GM19468 (cell line): Measurements from ENCODE around the gene OSBPL10.
"Not testable (repeated sequence)": the region's sequence is repeated elsewhere in the genome, so short reads cannot be mapped to it uniquely, and the experiment has no call there.

Source experiments
- ATAC-seq: cut with Tn5 transposase; IDR thresholded peaks from one replicate; pipeline ENCODE4 v1.9.1; 2021; ENCODE audit warnings: mild to moderate bottlenecking, moderate library complexity, moderate number of reproducible peaks; ENCODE audit not compliant: unreplicated experiment; ENCODE audit errors: extremely low read depth

OSBPL10 gene

DNA sequence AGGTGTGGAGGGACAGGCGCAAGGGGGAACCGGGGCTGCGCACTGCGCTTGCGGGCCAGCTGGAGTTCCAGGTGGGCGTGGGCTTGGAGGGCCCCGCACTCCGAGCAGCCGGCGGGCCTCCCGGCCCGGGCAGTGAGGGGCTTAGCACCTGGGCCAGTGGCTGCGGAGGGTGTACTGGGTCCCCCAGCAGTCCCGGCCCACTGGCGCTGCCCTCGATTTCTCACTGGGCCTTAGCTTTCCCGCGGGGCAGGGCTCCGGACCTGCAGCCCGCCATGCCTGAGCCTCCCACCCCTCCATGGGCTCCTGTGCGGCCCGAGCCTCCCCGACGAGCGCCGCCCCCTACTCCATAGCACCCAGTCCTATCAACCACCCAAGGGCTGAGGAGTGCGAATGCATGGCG is 111.0 kb downstream of the OSBPL10 start:
- ATAC-seq: not testable (repeated sequence)

DNA sequence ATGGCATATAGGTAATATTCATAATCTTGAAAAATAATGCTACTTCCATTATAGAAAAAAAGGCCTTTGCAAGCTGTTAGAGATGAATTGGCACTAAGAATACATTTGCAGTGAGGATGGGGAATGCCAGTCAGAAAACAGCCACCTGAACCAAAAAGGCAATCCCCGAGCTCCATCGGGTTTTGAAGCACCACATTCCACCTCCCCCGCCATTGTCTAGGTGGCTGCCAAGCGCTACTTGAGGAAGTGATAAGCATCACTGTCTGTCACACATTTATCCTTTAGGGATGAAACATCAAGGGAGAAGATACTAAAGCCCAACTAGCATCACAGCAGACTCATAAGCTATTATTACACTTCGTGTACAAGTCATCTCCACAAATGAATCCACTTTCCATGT is 112.8 kb downstream of the OSBPL10 start:
- no peak for ATAC-seq

DNA sequence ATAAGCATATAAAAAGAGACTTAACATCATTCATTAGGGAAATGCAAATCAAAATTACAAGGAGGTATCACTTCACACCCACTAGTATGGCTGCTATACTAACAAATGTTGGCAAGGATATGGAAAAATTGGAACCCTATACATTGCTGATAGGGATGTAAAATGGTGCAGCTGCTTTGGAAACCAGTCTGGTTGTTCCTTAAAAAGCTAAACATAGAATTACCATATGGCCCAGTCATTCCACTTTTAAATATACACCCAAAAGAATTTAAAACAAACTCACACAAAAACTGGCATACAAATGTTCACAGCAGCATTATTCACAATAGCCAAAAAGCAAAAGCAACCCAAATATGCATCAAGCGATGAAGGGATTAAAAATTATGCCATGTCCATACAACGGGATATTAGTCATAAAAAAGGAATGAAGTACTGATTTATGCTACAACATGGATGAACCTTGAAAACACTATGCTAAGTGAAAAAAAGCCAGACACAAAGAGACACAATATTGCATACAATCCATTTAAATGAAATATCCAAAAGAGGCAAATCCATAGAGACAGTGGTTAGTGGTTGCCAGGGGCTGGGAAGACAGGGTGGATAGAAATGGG is 118.3 kb downstream of the OSBPL10 start:
- no peak for ATAC-seq

DNA sequence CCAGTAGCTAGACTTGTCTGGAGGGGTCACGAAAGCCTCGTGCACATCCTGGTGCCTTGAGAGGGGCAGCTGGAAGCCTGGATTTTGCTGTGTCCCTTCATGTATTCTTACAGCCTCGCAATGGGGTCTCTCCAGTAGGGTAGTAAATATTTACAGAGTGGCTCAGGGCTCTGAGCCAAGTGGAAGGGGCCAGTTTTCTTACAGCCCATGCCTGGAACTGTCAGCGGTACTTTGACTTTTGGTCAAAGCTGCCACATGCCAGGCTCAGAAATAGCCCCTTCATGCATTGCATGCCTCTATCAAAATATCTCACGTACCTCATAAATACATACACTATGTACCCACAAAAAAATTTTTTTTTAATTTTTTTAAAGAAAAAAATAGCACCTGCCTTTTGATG is 119.2 kb downstream of the OSBPL10 start:
- ATAC-seq: no peak

DNA sequence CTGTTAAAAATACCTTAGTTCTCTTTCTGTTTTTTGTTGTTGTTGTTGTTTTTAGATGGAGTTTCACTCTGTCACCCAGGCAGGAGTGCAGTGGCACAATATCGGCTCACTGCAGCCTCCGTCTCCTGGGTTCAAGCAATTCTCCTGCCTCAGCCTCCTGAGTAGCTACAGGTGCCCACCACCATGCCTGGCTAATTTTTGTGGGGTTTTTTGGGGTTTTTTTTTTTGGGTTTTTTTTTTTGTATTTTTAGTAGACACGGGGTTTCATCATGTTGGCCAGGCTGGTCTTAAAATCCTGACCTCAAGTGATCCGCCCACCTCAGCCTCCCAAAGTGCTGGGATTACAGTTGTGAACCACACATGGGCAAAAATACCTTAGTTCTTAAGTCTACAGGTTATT is 120.4 kb downstream of the OSBPL10 start:
- not testable (repeated sequence) for ATAC-seq

DNA sequence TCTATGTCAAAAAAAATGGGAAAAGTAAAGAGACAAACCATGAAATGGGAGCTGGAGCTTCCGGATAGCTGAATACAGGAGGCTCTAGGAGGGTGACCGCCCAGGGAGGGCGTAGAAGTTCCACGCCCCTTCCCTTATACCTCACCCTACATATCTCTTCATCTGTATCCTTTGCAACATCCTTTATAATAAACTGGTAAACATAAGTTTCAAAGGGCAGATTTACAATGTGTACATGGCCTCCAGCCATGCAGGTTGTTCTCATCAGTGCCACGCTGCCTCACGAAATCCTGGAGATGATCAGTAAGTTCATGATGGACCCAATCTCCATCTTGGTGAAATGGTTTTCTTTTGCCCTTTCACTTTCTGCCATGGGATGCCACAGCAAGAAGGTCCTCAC is 121.8 kb downstream of the OSBPL10 start:
- ATAC-seq: no peak

DNA sequence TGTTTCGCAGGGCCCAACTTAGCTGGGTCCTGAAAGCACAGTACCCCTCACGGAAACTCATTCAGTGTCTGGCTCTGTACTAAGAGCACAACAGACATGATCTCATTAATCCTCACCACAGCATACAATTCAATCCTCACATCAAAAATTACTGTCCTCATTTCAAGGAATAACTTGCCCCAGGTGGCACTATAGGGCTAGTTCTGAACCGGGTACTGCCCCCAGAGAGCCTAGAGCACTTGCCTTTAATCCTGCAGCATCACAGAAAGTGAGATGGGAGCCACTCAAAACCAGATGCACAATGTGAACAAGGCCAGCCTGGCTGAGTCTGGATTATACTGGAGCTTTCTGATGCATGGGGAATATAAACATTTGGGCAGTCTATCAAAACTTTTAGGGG is 122.6 kb downstream of the OSBPL10 start:
- ATAC-seq: no peak

DNA sequence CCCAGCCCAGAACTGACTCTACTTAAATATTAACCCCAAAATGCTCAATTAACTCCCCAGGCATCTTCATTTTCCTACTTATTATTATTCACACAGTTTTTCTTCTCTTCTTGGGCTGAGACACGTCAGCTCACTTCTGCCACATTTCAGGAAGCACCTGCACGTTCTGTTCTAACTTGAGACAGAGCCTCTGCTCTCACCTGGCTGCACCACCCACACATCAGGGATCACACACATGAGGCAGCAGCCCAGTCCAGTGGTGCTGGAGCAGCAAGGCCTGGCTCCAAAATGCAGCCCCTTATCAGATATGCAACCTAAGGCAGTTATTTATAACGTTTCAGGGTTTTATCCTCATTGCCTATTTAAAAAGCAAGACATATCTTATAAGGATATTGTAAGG is 127.5 kb downstream of the OSBPL10 start:
- ATAC-seq: no peak

DNA sequence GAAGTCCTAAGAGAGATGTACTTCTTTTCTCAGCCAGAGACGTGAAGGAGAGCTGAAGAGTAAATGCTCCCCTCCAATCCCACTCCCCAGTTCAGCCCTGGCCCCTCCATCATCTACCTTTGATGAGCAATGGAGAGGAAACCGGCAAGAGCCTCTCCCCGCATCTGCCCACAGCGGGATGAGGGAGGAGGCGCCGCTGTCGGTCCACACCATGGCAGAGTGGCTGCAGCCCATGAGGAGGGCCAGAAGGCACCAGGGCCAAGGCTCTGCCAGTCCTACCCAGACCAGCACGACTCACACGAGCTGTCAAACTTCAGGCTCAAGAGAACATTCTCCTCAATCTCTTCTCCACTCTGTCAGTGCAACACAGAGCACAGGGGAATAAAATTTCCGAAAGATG is 129.8 kb downstream of the OSBPL10 start:
- ATAC-seq: no peak

DNA sequence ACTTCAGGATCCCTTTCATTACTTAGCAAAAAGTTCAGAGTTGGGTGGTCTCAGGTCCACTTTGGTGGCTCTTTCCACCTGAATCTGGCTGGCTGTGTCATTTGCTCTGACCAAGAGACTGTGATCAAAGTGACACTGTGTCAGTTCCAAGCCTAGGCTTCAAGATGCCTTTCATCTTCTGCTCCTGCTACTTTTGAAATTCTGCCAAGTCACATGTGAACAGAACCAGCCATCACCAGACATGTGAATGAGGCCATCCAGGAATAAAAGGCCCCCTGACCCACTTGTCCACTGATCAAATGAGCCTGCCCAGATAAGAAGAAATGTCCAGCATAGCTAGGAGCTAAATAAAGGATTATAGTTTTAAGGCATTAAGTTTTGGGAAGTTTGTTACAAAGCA is 132.2 kb downstream of the OSBPL10 start:
- ATAC-seq: no peak

DNA sequence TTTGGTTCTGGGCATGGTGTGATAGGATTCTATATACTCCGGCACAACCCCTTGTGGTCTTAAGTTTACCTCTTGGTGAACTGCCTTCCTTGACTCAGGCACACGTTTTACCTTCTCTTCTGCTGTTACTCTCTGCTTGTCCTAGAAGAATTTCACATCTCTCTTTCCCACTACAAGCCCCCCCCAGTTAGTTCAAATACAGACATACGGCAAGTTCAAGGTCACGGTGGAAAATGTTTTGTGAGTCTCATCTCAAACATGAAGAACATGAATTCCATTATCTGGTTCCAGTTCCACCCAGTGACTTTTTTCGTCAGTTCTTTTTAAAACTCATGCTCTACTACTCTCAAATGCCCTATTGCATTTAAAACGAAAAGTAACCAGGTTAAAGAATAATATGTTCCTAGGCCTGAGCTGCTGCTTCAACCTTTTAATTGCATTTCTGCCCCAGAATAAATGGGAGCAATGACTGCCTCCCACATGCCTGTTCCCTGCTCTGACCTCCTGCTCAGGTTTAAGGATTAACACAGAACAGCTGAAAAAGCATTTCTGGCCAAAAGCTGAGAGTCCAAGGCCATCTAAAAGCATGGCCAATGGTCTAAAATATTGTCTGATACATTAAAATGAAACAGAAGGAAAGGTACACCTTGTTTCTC is 132.8 kb downstream of the OSBPL10 start:
- no peak for ATAC-seq

DNA sequence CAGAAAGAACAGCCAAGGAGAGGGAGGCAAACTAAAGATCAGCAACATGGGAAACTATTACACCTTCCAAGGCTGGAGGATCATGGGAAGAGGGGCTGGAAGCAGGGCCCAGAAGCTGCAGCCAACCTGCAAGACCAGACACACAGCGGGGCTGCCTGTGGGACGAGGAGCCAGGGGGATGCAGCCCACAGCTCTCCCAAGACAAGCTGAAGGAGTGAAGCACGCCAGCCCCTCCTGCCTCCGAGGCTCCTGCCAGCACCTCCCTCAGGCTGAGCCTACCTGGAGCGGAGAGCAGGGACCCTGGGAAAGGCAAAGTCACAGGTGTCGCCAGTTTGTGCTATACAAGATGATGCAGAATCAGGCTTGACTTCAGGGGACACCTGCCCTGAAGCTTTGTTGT is 133.3 kb downstream of the OSBPL10 start:
- ATAC-seq: no peak

DNA sequence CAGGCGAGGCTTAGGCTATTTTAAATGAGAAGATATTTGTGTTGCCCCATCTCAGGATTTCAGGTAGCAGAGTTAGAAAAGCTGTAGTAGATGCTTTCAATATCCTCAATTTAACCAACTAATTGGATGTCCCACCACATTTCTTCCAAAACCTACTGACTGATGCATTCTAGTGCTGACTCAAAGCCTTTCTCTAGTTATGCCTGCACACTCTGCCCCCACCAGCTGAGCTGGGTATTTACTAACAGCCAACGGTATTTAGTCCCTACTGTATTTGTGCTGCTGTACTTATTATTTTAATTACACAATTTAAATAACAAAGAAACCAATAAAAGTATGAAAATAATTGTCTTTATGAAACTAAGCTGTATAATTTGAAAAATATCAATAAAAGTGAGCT is 139.5 kb downstream of the OSBPL10 start:
- no peak for ATAC-seq

DNA sequence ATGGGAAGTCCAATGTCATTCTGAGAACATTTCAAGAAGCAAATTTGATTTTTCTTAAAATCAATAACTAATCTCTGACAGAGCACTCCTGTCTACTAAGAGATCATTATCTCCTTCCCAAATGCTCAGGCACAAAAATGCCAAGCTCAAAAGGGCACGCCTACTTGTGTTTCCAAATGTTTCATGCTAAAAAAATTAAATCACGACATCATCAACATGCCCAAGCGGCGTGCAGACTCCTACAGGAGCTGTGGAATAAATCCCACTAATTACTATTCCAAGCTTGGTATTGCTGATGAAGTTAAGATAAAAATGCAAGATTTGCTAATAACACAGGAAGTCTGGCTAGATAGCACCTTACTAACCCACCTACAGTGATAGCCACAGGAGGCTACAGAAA is 140.8 kb downstream of the OSBPL10 start:
- no peak for ATAC-seq

DNA sequence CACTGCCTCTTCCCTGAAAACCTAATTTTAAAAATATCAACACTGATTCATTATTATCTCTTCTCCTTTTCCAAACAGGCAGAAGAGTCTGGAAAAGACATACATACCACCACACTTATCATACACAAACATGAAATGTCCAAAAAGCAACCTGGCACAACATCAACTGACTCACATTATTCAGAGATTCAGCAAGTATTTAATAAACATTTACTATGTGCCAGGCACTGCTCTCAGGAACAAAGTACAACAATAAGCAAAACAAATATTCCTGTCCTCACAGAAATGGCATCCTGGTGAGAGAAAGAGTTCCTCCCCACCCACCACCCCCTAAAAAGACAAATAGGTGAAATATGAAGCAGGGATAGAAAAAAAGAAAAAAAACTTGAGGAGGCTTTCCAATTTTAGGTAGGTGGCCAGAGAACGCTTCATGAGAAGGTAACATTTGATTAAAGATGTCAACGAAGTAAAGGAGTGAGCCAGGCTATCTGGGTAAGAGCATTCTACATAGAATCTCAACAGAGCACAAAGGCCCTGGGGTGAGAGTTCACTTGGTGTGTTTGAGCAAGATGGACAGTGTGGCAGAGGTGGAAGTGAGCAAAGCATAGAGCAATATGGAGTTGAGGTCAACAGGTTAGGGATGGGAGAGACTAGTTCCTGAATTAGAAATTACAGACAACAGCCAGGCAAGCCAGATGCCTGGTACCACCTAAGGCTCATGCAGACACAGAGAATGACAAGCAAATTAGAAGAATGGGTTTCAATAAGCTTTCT is 141.7 kb downstream of the OSBPL10 start:
- ATAC-seq: no peak

DNA sequence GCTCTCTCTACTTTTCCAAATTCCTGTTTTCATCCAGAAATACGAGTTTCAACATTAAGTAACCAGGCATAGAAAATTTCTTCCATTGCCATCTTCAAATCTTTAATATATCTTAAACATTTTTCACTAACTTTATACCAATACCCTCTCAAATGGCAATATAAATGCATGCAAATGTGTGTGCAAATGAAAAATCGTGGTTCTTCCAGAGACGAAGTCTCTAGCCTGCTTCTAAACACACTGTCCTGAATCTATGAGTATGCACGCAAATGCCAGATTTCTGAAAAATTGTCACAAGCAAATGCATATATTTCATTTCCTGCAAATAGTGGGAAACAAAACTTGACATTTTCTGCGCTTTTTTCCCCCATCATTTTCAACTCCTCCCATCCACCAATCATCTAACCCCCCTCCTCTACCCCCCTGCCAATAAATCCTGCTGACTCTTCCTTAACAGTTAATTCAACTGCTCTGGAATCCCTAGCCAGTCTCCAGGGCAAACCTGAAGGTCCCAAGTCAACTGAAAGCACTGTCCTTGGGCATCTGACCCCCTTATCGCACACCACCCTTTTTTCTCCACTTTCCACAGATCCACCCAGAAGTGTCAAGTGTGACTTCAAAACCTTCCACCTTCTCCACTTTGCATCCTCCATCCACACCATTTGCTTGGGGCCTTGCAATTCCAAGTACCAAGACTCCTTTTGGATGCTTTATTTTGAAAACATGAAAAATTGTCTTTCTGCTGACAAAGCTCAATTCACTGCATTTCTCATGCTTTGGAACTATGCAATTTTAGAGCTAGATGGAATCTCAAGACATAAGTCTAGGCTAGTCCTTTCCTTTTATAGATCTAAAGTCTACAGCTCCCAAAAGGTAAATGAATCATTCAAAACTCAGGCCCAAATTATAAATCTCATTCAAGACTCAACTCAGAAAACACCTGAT is 144.7 kb downstream of the OSBPL10 start:
- ATAC-seq: no peak

DNA sequence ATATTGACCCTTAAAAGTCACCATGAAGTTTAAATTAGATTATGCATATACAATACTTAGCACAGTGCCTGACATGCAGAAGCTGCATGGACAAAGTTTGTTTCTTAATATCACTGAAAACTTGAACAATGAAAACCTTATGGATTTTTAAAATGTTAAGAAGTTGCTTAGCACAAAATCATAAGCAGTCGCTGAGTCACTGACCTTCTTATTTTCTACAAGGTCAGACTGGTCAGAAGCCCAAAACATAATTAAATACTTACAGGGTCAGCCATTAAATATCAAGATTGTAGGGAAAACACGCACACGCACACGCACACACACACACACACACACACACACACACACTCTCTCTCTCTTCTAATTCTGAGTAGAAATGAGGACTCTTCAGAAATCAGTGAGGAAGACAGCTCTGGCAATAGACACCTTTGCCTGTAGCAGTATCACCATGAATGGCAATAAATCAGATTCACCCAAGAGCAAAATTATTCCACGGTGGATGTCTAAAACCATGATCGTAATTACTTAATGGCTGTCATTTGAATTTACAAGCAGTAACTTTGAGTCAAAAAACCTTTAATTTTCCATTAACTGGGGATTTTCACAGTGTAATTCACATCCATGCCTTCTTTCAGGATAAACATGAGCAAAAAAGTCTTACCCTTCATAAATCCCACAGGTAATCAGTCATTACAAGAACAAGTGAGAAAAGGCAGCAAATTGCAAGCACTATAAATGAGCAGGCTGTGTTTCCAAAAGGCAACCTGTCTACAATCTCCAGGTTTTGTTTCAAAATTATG is 147.5 kb downstream of the OSBPL10 start:
- no peak for ATAC-seq

DNA sequence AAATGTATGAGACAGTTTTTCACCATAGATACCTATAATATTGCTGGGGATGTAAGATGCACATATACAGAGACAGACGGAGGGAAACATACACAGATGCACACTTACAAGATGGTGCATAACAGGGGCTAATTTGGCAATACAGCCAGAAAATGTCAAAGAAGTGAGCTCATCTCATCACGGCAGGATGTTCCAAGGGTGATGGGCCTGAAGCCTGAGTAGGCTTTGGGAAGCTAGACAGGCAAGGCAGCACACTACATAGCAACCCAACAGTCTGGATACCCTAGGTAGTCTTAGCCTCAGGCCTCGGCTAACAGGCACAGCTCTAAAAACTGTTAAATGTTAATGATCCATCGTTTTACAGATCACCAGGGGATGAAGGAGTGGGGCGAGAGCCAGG is 148.5 kb downstream of the OSBPL10 start:
- no peak for ATAC-seq

DNA sequence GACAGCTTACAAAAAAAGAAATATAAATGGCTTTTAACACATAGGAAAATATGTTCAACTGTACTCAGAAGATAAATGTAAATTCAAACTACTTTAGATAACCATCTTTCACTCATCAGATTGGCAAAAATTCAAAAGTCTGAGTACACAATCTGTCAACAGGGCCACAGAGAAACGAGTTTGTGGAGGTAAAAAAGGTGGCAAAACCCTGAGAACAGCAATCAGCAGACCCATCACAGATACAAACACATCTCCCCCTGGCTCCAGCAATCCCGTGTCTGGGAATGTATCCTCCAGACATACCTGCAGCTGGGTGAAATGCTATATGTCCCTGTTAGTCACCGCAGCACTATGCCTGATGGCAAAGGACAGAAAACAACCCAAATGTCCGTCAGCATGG is 149.5 kb downstream of the OSBPL10 start:
- ATAC-seq: no peak
